GM12873 (cell line): ENCODE data around the gene ASCC1.

Experiments used
- TF ChIP-seq, protein P1 (sequence below): IDR thresholded peaks from 2 replicates; pipeline ENCODE4 v1.5.1; 2012; ENCODE audit warnings: low read depth, mild to moderate bottlenecking, moderate library complexity, low read length, control low read depth; ENCODE audit not compliant: insufficient read depth; ENCODE audit errors: missing control alignments

Gene ASCC1

DNA sequence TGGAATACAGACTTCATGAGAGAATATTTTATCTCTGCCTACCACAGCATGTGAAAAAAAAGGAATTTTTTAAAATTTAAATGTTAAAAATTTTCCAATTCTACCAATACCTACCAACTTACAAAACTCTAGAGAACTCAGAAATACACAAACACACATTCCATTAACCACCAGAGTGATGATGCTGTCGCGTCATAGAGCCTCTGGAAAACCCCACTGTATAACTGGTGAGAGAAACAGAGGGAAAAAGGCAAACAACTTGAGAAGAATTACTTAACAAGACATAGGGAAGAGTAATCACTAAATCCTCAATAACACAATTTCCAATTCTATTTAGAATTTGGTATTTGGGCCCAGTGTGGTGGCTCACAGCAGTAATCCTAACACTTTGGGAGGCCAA is 121.5 kb downstream of the ASCC1 start:
- TF ChIP-seq, protein P1, sequence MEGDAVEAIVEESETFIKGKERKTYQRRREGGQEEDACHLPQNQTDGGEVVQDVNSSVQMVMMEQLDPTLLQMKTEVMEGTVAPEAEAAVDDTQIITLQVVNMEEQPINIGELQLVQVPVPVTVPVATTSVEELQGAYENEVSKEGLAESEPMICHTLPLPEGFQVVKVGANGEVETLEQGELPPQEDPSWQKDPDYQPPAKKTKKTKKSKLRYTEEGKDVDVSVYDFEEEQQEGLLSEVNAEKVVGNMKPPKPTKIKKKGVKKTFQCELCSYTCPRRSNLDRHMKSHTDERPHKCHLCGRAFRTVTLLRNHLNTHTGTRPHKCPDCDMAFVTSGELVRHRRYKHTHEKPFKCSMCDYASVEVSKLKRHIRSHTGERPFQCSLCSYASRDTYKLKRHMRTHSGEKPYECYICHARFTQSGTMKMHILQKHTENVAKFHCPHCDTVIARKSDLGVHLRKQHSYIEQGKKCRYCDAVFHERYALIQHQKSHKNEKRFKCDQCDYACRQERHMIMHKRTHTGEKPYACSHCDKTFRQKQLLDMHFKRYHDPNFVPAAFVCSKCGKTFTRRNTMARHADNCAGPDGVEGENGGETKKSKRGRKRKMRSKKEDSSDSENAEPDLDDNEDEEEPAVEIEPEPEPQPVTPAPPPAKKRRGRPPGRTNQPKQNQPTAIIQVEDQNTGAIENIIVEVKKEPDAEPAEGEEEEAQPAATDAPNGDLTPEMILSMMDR, result no peak

DNA sequence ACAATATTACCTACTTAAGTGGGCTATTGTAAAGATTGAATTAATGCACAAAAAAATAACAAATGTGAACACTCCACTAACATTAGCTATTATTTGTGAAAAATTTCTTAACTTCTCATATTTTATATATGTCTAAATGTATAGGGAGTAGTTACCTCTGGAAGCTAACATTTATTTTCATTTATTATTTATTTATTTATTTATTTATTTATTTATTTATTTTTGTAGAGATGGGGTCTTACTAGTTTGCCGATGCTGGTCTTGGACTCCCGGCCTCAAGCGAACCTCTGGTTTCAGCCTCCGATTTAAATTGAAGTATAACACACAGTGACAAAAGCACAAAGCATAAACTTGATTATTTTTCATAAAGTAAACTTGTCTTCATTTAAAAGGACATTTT is 122.6 kb downstream of the ASCC1 start:
- TF ChIP-seq, protein P1, result no peak

DNA sequence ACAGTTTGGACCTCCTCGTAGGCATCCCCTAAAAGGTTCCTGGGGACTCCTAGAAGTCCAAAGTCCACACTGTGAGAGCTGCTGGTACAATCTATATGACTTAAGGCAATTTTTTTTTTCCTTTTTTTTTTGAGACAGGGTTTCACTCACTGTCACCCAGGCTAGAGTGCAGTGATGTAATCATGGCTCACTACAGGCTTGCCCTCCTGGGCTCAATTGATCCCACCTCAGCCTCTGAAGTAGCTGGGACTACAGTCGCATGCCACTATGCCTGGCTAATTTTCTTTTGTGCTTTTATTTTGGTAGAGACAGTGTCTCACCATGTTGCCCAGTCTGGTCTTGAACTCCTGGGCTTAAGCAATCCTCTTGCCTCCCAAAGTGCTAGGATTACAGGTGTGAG is 123.1 kb downstream of the ASCC1 start:
- TF ChIP-seq, protein P1, result no peak

DNA sequence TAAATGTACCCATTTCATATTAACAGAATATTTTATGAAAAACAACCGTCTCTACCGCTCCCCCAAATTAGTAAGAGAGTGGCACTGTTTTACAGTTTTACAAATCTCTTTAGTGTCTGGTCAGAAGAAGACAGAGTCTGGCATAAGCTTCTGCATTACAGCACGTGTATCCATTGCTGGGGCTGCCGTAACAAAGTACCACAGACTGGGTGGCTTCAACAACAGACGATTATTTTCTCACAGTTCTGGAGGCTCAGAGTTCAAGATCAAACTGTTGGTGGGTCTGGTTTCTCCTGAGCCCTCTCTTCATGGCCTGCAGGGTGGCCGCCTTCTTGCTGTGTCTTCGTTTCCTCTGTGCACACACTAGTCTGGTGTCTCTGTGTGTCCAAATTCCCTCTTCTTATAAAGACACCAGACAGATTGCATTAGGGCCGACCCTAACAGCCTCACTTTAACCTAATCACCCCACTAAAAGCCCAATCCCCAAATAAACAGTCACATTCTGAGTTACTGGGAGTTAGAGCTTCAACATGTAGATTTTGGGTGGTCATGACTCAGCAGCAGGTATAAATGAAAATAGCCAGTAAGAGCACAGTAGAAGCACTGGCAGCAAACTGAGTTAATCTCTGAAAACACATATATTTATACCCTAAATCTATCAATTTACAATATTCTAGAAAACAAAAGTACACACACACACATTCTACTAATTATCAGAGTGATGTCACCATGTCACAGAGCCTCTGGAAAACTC is 123.7 kb downstream of the ASCC1 start:
- TF ChIP-seq, protein P1, result no peak

DNA sequence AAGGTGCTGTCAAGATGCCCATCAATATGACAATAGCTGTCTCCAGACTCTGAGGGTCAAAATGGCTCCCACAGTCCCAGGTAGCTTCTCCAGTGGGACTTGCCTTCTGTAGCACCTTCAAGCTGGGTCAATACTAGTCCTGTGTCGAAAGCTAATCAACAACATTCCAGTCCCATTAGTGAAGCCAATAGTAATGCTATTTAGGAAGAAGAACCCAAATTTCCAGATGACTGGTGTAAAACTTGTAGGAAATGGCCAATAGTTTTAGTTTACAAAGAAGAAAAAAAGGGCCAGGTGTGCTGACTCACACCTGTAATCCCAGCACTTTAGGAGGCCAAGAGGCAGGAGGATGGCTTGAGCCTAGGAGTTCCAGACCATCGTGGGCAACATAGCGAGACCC is 125.8 kb downstream of the ASCC1 start:
- TF ChIP-seq, protein P1, result no peak

DNA sequence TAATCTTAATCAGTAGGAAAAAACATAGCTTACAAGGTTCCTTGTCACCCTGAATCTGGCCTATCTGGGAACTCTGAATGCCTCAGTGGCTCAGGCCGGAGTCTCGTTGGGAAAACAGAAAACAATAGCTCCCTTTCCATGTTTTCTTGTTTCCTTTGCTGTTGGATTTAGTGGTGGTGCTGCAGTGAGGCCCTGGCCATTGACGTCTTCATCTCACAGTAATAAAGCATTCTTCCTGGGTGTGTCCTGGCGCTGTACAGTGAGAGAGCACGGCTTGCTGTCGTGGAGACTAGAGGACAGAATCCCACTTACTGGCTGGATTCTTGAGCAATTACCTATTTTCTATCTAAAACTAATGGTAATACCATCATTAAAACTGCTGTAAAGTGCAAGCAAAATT is 126.5 kb downstream of the ASCC1 start:
- TF ChIP-seq, protein P1, result no peak

DNA sequence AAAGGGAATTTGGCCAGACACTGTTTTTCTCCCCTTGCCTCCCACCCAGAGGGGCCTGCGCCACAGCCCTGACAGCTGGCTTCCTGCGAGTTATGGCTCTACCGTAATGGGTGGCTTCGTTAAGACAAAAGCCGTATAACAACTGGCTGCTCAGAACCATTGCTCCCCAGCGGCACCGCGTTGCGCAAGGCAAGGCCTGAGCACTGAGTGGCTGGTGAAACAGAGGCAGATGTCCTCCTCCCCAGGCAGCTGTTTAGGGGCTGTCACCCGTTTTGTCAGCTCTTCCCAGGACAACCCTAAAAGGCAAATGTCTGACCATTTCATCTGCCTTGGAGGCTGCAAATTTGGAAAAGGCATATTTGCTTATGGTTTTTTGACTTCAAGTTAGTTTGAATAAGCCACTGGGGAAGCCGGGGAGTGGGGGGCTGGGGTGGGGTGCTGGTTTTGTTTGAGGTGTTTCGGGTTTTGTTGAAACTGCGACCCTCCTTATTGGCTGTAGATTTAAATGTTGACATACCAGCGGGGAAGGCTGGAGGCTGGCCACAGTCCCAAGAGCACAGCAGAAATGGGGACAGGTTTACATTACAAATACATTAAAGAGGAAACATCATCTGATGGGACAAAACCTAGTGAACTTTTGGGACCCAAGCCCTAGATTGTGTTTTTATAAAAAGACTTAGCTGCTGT is 127.0 kb downstream of the ASCC1 start:
- TF ChIP-seq, protein P1, result no peak
